ENCODE measurements around the gene AUTS2.

The AUTS2 gene

DNA sequence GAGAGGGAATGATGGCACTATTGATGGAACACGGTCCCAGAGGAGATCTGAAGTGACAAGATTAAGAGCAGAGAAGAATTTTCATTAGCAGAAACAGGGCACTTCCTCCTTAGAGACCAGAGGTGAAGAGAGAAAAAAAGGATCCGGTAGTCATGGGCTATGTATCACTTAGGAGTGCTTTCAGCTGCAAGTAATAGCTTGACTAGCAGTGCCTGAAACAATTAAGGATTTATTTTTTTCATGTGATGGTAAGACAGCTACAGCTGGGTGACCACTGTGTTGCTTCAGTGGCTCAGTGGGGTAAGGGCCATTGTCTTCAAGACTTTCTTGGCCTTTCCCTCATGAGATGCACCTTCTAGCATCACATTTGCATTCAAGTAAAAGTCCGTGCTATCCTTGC lies 1018.5 kb downstream of the AUTS2 start:
- no peak overlapping the region for H3K4me3 ChIP-seq (ENCODE audit: low read length)
- TF ChIP-seq, protein P1, sequence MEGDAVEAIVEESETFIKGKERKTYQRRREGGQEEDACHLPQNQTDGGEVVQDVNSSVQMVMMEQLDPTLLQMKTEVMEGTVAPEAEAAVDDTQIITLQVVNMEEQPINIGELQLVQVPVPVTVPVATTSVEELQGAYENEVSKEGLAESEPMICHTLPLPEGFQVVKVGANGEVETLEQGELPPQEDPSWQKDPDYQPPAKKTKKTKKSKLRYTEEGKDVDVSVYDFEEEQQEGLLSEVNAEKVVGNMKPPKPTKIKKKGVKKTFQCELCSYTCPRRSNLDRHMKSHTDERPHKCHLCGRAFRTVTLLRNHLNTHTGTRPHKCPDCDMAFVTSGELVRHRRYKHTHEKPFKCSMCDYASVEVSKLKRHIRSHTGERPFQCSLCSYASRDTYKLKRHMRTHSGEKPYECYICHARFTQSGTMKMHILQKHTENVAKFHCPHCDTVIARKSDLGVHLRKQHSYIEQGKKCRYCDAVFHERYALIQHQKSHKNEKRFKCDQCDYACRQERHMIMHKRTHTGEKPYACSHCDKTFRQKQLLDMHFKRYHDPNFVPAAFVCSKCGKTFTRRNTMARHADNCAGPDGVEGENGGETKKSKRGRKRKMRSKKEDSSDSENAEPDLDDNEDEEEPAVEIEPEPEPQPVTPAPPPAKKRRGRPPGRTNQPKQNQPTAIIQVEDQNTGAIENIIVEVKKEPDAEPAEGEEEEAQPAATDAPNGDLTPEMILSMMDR (conservative IDR thresholded peaks at IDR 0.05; ENCODE audit: low read length): no peak
- no peak for DNase-seq (ENCODE audit: low read depth)

DNA sequence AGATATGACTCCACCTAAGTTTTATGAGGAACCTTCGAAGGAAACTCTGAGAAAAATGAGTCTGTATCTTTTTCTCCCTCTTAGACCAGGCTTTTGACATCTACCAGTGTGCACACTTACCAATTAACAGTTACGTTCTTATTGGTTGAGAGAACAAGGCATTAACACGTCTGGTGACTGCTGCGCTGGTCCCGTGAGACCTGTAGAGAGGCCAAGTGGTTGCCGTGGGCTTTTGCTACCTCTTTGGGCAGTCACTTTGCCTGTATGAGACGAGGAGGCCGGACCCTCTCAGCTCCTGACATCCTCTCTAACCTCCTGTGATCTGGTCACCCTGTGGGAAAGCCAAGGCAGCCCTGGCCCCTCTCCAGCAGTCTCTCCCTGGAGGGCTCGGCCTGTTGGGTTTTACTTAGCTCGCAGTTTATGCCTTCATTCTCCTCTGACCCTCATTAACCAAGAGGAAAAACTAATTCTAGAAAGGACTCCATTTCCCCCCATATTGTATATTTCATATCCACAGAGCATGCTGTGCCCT lies 1019.8 kb downstream of the AUTS2 start:
- H3K4me3 ChIP-seq (ENCODE audit: low read length): no peak overlapping the region
- TF ChIP-seq, protein P1 (conservative IDR thresholded peaks at IDR 0.05; ENCODE audit: low read length): no peak
- no peak for DNase-seq (ENCODE audit: low read depth)

DNA sequence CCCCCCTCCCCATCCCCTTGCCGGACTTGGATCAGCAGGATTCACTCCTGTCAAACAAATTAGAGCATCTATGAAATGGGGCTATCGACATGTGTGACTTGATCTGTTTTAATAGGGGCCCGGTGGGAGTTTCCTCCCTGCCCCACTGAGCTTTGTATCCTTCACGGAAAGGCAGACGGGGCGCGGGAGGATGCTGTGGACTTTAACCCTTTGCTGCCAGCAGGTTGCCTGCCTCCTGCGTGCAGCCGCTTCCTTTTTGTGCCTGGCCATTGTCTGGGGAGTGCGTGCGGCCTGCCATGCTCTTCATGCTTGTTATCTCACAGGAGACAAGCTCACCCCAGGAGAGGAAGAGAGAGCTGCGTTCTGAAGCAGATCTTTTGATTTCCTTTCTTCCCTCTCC lies 1020.9 kb downstream of the AUTS2 start:
- DNase-seq (ENCODE audit: low read depth): no peak
- TF ChIP-seq, protein P1 (conservative IDR thresholded peaks at IDR 0.05; ENCODE audit: low read length): no peak
- H3K4me3 ChIP-seq (ENCODE audit: low read length): no peak overlapping the region

DNA sequence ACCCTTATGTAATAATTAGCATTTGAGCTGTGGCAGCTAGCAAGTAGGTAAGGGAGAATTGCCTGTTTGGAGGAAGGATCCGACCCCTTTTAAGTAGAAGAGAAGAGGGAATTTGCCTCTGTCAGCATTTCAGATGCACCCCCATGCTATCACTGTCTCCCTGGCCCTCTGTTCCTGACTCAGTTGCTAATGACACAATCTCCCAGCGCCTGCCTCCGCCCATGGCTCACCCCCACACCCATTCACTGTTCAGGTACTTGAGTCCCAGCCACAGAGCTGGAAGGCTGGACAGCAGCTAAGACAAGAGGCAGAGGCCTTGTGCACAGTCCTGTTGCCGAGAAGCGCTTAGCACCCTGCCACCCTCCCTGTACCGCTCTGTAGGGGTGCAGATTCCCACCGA lies 1021.4 kb downstream of the AUTS2 start:
- H3K4me3 ChIP-seq (ENCODE audit: low read length): no peak overlapping the region
- TF ChIP-seq, protein P1 (conservative IDR thresholded peaks at IDR 0.05; ENCODE audit: low read length): no peak

DNA sequence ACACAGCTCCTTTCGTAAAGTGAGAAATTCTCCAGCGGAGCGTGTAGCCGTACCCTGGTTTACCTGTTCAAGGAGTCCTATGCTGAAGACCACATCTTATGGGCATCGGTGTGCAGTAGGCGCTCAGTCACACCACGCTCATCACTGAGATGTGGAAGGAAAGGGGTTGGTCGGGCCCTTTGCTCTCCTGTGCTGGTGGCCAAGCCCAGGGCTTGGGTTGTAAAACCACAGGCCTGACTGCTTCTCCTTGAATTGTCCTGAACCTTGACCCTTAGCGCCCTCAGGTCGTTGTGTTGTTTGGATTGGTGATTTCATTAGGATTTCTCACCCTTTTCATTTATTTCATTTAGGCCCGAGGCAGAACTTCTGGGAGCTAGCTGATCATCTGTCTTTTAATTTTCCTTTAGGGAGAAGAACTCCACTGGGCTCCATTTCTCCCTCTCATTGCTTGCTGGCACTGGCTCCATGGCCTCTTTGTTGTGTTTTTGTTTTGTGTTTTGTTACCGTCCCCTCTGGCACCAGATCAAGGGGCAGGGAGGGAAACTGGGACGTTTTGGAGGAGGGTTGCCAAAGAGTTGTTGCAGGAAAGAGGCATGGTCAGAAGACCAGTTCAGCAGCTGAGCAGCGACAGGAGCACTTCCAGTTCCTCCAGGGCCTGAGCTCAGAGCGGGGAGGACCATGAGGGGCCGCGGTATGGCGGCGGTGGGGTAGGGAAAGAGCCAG lies 1022.2 kb downstream of the AUTS2 start:
- no peak overlapping the region for H3K4me3 ChIP-seq (ENCODE audit: low read length)
- DNase-seq (ENCODE audit: low read depth): no peak
- TF ChIP-seq, protein P1 (conservative IDR thresholded peaks at IDR 0.05; ENCODE audit: low read length): no peak

More for the DNA sequence above, 1021.4 kb downstream of the AUTS2 start:
- no peak for DNase-seq (ENCODE audit: low read depth)

DNA sequence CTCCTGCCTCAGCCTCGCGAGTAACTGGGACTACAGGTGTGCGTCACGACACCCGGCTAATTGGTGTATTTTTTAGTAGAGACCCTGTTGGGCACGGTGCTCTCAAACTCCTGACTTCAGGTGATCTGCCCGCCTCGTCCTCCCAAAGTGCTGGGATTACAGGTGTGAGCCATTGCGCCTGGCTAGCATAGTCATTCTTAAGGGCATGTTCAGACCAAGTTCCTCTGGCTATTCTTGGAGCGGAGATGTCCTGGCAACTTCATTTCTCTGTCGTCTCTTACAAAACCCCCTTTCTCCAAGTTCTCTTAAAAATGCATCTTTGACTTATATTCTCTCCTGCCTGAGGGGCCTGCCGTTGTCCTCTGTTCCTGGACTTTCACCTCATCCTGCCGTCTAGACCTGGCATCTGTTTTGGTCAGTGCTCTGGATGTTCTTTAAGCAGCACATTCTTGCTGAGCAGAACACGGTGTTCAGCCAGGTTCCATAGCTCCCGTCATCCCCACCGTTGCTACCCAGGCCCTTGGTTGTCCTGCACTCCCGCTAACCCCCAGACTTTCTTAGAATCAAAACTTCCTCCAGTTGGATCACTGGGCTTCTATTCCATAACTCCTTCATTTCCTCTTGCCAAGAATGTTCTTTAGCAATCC lies 1023.8 kb downstream of the AUTS2 start:
- no peak overlapping the region for H3K4me3 ChIP-seq (ENCODE audit: low read length)
- TF ChIP-seq, protein P1 (conservative IDR thresholded peaks at IDR 0.05; ENCODE audit: low read length): no peak
- DNase-seq (ENCODE audit: low read depth): no peak

DNA sequence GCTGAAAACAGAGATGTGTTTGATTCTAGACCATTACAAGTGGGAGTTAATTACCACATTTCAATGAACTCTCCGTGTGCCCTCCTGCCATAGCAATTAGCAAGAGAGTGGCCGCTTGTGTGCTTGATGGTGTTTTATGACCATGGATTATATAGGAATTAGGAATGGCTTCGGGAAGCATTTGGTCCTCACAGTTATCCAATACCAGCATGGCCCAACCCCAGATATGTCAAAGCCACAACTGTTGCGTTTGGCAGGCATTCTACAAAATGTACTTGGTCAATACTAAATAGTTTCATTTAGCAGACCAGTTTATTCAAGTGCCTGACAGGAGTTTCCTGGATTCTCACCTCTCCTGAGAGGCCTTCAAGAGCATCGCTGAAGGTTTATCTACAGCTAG lies 1024.7 kb downstream of the AUTS2 start:
- no peak for DNase-seq (ENCODE audit: low read depth)
- TF ChIP-seq, protein P1 (conservative IDR thresholded peaks at IDR 0.05; ENCODE audit: low read length): no peak
- no peak overlapping the region for H3K4me3 ChIP-seq (ENCODE audit: low read length)

Data from AG10803 (cell line).